NCI-H2196 treated with DMSO at 0.1 percent for 48 hours (cell line): Measurements from ENCODE around the gene EIF2B5.

ENCODE experiments used
- DNase-seq: peaks from one replicate; lab custom pipeline; 2025; ENCODE audit not compliant: unreplicated experiment; lab: John Stamatoyannopoulos, UW

Gene EIF2B5

GRCh38 chr3:184192889-184193288, 57.7 kb downstream of the EIF2B5 start:
- DNase-seq: no peak

GRCh38 chr3:184193991-184194539, 58.9 kb downstream of the EIF2B5 start:
- DNase-seq: no peak
